Posterior vena cava (tissue), 2 donors: ENCODE measurements around the gene DIO3. TPM values are rescaled to one million over a fixed set of nuclear protein-coding genes. Genes with fewer than 3 reads are reported as not detected.
A peak's percentile ranks its signal among the peaks of the same experiment; 100 is the strongest.

Source experiments
- DNase-seq: peaks from one replicate; pipeline ENCODE4 v3.0.0-alpha.2; 2020; ENCODE audit warnings: low spot score
- intact Hi-C, 2 donors: fragments of 100-400 bp; cut with DNase I; formaldehyde crosslinking; loops; one replicate each; pipeline versions ENCODE4 v1.14.1 to v1.14.2; 2022 to 2023
- long read RNA-seq, 2 donors: library from polyadenylated mRNA; unstranded; transcript quantifications; one replicate each; pipeline ENCODE4 v2.0.0, GENCODE V29; 2020 to 2021
- total RNA-seq, 2 donors: library from RNA; stranded (reverse); fragmentation: NEBNext Ultra II Directional; extraction: Animal tissue kit (Norgen Biotek cat#: 25700); gene quantifications; one replicate each; pipeline ENCODE4 v1.2.1, GENCODE V29; 2021
- donor health status: DM: yes; HTN: yes; CAD: no.
- donor health status: DM: yes; HTN: yes; CAD: no.

Gene DIO3
- 1 to 10 TPM; 6.1 to 6.2 TPM for total RNA-seq
- long read RNA-seq, donor 1, partial matches to known transcripts = 0 of 2 reads
- long read RNA-seq, donor 1, other reads (novel, unspliced or antisense) = 0 of 2 reads
- long read RNA-seq, donor 2, transcript DIO3-201 (1 exons, 2,102 nt) = major isoform, 5 of 5 reads
- long read RNA-seq, donor 2, partial matches to known transcripts = 0 of 5 reads
- long read RNA-seq, donor 2, other reads (novel, unspliced or antisense) = 0 of 5 reads

- intact Hi-C loops = no loop called here
- DNase-seq = no peak
These were observed at the start of gene DIO3 for GRCh38 chr14:101561145-101561896. DIO3 (plus strand) TSS chr14:101561495.

GRCh38 chr14:101511620-101512375 is 49.5 kb upstream of the DIO3 start:
- DNase-seq = no peak

DNA sequence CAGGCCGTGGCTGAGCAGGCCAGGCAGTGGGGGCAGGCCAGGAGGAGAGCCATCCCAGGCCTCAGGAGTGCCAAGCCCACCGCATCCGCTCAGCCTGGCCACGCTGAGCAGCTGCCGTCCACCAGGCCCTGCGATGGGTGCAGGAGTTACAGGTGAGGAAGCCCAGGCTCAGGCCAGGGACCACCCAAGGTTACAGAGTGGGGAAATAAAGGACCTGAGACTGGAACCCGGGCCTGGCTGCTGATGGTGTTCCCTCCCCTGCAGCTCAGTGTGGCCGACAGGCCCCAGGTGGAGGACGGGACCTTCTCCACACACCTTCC is 49.0 kb upstream of the DIO3 start:
- intact Hi-C loops = no loop called here
- DNase-seq = no peak

More at GRCh38 chr14:101511620-101512375, 49.5 kb upstream of the DIO3 start:
- intact Hi-C loops = no loop called here

DNA sequence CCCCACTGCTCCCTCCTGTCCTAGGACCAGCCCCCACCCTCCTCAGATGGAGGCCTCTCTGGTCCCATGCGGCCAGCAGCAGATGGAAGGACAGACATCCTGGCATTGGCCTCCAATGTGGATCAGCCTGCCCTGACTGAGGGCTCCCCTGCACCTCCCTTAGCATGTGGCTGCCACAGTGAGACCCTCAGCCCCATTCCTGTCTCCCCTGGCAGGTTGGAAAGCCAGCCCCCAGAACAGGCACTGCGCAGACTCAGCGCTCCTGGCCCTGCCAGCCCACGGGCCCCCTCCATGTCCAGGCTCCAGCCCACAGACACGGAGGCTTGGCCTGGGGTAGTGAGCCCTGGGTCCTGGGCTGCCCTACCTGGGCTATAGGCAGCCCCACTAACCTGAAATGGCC is 47.2 kb upstream of the DIO3 start:
- DNase-seq = no peak
- intact Hi-C loops = no loop called here

DNA sequence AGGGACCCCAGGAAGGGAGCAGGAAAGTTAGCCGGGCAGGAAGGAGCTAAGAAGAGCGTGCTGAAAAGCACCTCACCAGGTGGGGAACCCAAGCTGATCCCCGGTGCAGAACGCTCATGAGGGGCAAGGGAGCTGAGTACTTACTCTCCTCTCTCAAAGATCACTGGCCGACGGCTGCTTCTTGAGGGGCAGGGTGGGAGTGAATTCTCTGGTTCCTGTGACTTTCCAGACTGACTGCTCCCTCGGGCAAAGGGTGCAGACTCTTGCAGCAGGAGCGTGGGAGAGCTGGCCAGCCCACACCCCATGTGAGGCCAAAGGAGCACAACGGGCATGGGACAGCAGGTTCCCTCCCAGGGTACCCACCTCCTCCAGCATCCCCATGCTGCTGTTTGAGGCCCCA is 44.9 kb upstream of the DIO3 start:
- no peak for DNase-seq
- intact Hi-C loops = no loop called here

DNA sequence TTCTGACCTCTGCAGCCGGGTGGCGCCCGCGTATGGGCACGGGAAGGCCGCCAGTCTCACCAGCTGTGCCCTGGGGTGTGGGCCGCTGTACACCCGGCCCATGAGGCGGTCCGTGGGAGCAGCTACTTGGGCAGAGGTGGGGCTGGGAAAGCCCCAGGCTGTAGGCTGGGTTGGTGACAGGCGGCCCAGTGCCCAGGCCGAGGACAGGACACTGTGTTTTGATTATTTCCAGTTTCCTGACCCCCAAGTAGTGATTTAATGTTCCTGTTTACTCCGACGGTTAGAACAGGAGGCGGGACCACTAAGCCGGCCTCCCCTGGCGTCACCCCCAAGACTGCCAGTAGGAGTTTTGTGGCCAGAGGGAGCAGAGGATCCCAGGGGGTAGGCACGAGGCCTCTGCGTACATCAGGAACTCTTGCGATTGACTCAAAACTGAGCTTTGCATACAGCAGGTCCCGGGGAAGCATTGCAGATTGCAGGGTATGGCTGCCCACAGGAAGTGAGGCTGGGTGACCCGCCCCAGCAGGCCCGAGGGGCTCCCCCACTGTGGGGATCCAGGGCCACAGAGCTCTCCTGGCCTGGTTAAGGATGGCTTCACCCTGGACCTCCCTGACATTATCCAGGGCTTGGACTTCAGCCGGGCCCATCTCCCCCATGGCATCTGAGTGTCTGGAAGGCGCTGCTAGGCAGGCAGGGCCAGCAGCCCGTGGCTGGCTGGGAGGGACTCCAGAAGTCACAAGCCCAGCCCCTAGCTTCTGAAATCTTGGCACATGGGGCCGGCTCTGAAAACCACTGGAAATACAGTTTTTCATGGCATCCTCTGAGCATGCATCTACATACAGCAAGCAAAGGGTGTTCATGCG is 42.5 kb upstream of the DIO3 start:
- DNase-seq = peak; percentile 88
- intact Hi-C loops = no loop called here

GRCh38 chr14:101520621-101521472 is 40.4 kb upstream of the DIO3 start:
- intact Hi-C loops = no loop called here
- DNase-seq = no peak

DNA sequence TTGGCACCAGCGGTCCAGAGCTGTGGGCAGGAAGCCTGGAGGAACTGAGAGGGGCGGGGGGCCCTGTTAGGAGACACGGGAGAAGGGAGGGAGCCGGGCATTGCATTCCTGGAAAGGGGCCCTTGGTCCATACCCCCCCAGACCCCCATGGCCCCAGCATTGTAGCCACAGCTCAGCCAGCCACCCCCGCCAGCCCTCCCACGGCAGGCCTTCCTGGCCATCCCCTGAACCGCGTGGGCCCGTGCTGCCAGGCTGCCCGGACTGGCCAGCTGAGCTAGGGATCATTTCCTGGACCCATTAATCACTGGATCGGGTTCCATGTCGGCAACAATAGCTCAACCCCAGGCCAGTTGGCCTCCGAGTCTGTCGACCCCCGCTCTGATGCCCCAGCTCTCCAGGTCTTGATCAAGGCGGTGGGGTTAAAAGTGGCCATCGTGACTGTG is 39.8 kb upstream of the DIO3 start:
- no peak for DNase-seq
- intact Hi-C loops = no loop called here

DNA sequence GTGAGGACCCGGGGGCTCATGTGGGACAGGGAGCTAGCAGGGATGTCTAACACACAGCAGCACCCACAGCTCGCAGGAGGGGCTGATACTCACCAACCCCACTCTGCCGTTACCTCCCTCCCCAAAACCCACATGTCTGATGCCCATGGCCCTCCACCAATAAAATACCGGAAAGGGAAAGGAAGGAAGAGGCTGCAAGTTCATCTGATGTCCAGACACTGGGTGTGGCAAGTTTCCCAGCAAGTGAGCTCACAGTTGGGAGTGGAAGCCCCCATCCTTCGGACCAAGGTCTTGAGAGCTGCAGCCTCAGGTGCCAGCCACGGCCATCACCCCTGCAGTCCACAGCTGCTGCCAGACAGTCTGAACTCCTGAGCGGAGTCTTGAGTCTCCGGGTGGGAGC is 39.3 kb upstream of the DIO3 start:
- no peak for DNase-seq
- intact Hi-C loops = no loop called here

DNA sequence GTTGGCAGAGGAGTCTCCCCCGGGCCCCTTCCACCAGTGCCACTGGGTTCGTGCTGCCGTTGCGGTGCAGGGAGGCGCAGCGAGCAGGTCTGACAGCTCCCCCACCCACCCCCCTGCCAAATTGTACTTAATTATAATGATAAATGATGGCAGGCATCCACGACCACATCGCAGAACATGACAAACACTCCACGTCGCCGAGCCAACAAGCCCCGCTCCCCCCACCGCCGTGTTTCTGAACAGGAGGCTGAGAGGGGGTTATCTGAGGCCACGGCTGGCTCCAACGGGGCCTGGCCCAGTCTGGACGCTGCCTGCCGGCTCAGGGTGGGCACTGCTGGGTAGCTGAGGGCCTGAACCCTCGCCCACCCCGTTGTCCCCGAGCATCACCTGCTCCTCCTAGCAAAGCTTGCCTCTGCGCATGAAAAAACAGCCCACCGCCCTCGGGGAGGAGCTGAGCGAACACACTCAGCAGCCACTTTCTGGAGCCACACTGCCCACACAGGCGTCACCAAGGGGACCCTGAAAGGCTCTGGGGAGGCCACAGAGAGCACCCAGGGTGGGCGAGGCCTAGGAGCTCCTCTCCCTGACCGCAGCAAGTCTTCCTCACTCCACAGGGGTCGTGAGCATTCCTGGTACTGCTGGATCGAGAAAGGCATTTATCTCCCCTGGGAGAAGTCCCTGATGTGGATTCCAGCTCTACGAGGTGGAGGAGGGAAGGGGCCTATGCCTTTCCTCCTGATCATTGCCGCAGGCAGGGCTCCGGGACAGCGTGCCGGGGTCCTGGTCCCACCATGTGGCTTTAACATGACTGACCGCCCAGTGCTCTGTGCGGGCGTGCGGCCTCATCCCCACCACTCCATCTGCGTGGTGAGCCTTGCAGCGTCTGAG is 35.4 kb upstream of the DIO3 start:
- DNase-seq = no peak
- intact Hi-C loops = no loop called here

DNA sequence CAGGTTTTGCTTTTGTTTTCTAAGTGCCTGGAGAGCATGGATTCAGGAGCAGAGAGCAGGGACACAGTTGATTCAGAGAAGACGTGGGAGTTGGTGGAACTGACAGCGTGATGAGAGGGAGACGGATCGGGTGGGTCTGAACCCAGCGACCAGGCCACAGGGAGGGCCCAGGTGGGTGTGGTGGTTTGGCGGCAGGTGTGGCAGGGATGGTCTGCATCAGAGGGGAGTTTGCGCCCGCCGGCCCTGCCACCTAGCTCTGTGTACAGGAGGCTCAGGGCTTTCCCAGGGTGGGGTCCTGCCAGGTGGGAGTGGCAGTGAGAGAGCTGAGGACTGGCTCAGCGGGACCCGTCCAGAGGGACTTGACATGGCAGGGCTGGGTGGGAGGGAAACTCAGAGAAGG is 33.3 kb upstream of the DIO3 start:
- no peak for DNase-seq
- intact Hi-C loops = no loop called here

DNA sequence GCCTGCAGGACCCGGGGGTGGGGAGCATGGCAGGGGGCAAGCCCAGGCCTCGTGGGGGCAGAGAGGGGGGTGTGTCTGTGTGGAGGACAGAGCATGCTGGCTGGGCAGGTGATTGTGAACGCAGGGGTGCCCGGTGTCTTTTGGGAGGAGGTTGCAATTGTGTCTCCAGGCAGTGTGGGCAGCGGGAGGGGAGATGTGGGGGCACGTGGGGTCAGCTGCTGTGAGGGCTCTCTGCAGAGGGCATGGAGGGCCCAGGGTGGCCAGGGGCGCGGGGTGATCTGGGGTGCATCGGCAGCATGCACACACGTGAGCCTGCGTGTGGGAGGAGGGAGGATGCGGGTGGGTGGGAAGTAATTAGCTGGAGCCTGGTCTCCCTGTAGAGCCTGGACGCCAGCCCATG is 32.2 kb upstream of the DIO3 start:
- intact Hi-C loops = no loop called here
- no peak for DNase-seq

DNA sequence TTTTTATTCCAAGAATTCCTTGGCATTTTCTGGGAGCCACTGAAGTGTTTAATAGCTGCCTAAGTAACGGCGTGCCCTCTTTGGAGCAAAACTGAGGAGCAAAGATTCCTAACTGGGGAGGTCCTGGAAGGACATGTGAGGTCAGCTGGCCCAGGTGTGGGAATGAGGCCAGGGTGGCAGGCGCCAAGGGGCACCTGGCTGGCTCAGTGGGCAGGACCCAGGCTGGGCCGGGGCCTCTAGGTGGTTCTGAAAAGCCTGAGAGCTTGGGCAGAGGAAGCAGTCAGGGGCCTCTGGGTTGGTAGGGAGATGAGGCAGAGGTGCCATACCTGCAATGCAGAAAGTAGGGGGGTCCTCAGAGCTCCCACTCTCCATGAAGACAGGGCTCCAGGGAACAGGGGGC is 27.1 kb upstream of the DIO3 start:
- DNase-seq = no peak
- intact Hi-C loops = no loop called here

GRCh38 chr14:101535232-101535631 is 26.1 kb upstream of the DIO3 start:
- intact Hi-C loops = no loop called here
- no peak for DNase-seq

- intact Hi-C loops = no loop called here
- DNase-seq = no peak
These were observed 25.5 kb upstream of the DIO3 start for GRCh38 chr14:101535701-101536207.

DNA sequence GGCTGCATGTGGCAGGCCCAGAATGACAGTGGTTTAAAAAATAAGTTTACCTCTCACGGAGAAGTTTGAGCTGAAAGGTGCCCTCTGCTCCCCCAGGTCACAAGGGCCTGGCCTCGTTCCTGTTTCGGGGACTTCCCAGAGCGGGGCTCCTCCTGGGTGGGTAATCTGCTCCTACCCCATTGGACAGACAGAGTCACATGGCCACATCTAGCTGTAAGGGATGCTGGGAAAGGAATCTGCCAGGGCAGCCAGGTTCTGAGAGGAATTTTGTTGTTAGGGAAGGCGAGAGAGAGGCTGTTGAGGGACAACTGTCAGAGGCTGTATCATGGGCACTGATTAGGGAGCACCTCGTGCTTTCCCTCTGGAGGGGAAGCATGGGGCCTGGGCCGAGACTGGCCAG is 24.0 kb upstream of the DIO3 start:
- intact Hi-C loops = no loop called here
- DNase-seq = no peak

- intact Hi-C loops = no loop called here
- no peak for DNase-seq
These were observed 22.4 kb upstream of the DIO3 start for GRCh38 chr14:101538878-101539277.

DNA sequence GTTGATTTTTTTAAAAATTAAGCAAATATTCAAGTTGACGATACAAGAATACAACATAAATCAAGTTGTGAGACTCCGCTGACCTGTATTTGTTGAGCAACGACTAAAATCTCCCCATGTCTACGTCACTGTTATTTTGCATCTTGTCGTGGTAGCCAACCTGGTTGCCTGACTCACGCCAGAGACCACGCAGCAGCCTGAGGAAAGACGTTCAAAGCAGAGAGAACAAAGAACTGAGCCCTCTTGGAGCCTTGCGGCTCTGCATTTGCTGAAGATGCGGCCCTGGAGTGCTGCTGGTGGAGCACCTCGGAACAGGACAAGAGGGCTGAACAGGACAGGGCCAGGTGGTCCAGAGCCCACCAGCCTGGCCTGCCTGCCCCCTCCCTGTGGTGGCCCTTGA is 21.4 kb upstream of the DIO3 start:
- intact Hi-C loops = no loop called here
- DNase-seq = no peak
